AG10803 (cell line): ENCODE measurements around the gene PRKD3.

ENCODE experiments used
- DNase-seq: peaks from one replicate; pipeline ENCODE4 v3.0.0; 2010; ENCODE audit warnings: low read depth
- H3K4me3 ChIP-seq: 2 replicates; pipeline ENCODE4 v1.5.1; 2011; ENCODE audit warnings: mild to moderate bottlenecking, low read length, control low read depth
- TF ChIP-seq, protein P1 (sequence below): conservative IDR thresholded peaks from 2 replicates; pipeline ENCODE4 v1.5.1; 2011; ENCODE audit warnings: mild to moderate bottlenecking, low read length, control low read depth, inconsistent platforms

The PRKD3 gene

DNA sequence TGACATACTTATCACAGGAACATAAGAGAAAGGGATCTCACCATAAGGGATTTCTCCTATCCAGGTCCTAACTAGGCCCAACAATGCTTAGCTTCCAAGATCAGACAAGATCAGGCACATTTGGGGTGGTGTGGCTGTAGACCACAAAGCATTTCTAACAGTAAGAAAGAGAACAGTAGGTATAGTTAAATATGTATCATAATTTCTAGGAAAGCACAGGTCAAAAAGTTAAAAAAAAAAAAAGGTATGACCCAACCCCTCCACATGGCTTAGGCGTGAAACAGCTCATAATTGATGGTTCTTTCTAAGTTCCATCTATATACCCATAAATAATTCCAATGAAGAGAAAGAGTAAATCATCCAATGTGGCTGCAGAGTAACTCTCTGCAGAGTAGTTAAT is 6.9 kb downstream of the PRKD3 start:
- no peak for DNase-seq
- TF ChIP-seq, protein P1, sequence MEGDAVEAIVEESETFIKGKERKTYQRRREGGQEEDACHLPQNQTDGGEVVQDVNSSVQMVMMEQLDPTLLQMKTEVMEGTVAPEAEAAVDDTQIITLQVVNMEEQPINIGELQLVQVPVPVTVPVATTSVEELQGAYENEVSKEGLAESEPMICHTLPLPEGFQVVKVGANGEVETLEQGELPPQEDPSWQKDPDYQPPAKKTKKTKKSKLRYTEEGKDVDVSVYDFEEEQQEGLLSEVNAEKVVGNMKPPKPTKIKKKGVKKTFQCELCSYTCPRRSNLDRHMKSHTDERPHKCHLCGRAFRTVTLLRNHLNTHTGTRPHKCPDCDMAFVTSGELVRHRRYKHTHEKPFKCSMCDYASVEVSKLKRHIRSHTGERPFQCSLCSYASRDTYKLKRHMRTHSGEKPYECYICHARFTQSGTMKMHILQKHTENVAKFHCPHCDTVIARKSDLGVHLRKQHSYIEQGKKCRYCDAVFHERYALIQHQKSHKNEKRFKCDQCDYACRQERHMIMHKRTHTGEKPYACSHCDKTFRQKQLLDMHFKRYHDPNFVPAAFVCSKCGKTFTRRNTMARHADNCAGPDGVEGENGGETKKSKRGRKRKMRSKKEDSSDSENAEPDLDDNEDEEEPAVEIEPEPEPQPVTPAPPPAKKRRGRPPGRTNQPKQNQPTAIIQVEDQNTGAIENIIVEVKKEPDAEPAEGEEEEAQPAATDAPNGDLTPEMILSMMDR, result no peak
- H3K4me3 ChIP-seq, result no peak overlapping the region

DNA sequence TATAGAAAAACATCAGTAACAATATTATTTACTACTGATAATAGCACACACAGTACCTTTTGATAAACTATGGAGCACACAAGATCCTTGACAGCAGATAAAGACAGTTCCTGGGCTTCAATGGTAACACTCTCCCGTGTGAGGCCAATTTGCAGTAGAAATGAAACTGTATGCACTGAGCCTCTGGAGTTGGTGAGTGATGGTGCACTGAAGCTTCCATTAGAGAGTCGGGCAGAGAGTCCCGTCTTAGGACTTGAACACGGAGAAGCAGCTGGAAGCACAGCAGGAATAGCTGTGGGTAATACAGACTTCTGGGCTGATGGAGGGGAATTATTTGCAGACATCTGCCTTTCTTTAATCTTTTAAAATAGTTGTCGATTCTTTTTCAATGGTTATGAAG is 8.5 kb downstream of the PRKD3 start:
- no peak for DNase-seq
- TF ChIP-seq, protein P1, result no peak
- no peak overlapping the region for H3K4me3 ChIP-seq

DNA sequence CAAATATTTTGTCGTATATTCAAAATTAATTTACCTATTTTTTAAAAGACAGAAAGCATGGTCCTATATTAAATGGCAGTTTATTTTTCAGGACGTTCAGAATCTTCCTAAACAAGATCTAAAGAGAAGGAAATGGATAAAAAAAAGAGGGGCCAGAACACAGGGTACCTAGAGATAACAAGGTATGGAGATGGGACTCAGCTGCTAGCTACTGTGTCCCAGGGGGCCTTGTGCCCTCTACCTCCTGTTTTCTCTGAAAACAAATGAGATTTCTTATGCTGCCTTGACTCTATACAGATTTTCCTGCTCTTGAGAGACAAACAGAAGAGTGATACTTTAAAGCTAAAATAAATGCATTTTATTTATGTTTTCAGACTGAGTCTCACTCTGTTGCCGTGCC is 9.3 kb downstream of the PRKD3 start:
- no peak overlapping the region for H3K4me3 ChIP-seq
- TF ChIP-seq, protein P1, result no peak
- no peak for DNase-seq

DNA sequence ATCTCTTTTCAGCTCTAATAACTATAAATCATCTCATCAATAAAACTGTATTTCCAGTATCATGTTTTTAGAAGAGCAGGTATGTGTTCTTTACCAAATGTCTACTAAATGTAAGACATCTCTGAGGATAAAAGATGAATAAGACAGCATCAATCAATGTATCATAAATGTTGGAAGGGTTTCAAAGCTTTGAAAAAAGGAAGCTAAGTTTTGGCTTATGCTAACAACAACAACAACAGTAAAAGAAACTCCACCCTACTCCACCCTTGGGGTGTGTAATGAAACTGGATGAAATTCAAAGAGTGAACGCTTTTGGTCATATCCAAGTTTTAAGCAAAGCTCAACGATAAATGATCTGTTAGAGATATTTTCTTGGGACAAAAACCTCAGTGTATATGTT is 17.1 kb downstream of the PRKD3 start:
- no peak overlapping the region for H3K4me3 ChIP-seq
- TF ChIP-seq, protein P1, result no peak
- no peak for DNase-seq

DNA sequence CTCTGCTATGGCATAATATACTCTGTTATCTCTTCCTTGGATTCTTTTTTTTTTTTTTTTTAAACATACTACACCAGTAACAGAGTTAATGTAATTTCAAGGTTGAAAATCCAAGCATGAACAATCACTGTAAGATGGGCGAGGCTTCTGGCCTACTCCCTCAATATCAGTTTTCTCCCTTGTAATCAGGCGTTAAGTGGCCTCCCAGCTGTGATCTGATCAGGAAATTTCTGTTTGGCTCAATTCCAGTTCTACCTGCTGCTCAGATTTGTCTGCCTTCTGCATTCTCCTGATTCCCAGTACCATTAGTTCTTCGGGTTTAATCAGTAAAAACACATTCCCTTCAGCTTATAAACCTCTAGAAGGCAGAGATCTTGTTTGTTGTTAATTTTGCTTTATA is 18.6 kb downstream of the PRKD3 start:
- DNase-seq, result no peak
- H3K4me3 ChIP-seq, result no peak overlapping the region
- TF ChIP-seq, protein P1, result no peak

DNA sequence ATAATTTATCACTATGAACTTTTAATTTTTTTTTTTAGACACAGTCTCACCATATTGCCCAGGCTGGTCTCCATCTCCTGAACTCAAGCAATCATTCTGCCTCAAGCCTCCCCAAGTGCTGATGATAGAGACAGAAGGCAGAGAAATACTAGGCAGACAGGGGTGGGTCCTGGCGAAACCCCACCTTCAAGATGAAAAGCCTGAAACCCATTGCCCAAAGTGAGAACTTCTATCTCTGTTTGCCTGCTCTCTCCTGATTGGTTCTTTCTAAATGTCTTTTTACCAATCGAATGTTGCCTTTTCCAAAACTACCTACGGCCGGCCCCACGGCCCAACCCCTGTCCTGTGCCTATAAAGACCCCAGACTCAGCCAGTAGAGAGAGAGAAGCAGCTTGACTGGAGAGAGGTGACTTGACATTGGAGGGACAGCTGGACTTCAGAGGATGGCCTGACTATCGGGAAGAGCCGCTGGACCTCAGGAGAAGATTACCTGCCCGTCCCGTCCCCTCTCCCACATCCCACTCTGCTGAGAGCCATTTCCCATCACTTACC is 21.9 kb downstream of the PRKD3 start:
- no peak overlapping the region for H3K4me3 ChIP-seq
- TF ChIP-seq, protein P1, result no peak
- no peak for DNase-seq

DNA sequence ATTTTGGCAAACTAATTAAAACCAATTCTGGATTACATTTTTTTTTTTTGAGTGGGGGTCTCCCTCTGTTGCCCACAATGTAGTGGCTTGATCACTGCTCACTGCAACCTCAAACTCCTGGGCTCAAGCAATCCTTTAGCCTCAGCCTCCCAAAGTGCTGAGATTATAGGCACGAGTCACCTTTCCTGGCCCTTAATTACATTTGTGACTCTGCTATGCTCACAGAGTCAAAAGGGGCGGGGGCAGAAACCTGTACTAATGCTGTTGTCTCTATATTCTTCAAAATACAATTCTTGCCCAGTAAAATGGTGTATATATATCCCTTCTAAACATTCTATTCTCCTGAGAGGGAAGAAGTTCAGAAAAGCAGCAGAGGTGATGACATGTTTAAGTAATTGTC is 23.2 kb downstream of the PRKD3 start:
- no peak overlapping the region for H3K4me3 ChIP-seq
- TF ChIP-seq, protein P1, result no peak
- DNase-seq, result no peak
